ENCODE measurements around the gene RMDN3.

The RMDN3 gene

GRCh38 chr15:40747685-40748631 lies 7.1 kb downstream of the RMDN3 start:
- no peak for DNase-seq

DNA sequence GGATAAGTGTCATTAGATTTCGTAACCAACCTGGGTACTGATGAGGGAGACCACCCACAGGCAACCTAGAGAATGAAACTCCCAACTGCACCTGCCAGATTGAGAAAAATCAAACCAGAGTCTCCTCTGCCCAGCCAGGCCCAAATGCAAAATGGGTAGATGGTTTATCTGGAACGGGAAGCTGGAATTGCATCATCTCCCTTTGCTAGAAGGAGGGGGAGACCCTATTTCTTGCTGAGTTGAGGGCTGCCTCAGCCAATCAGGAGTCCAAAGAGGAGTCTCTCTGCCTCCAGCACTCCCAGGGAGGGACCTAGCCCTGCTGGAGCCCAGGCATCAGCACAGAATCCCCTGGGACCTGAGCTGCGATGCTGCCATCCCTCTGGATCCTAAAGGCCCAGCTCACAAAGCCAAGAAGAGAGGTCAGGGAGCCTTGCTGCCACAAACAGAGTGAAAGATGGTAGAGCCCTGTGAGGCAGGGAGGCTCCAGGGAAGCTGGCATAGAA lies 8.1 kb downstream of the RMDN3 start:
- DNase-seq = no peak

GRCh38 chr15:40744815-40745152 lies 10.3 kb downstream of the RMDN3 start:
- DNase-seq = no peak

DNA sequence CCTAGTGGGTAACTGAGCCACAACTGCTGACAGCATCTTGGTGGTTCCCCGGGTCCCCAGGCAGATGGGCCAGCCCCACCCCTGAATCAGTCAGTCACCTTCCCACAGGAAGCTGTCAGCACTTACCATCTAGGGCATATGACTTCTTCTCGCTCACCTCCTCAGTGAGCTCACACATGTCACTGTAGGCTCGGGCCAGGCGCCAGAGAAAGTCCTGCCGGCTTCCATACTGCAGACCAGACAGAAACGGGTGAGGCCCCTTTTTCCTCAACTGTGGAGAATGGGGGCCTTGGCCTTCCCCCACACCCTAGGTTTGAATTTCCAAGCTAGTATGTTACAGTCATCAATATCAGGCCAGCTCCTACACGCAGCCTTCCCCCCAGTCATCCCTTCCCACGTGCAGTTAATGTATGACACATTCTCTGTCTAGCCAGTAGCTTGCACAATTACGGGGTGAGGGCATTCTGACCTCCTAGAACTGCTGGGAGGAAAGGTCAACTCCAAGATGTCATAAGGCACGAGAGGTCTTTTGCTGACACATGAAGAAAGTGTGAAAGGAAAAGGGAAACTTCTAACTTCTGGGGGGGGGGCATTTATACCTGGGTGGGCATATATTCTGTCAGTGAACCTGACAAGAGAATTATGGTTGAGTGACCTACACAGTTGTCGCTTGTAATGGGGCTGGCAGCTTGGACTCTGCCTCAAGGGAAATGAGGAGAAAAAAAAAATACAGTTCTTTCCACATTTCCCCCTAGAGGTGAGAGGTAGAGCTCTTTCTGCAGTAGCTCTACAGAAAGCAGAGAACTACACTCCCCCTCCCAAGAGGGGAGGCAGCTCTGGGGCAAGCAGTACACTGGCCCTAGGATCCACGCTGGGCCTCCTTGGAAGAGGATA lies 10.9 kb downstream of the RMDN3 start:
- no peak for DNase-seq

DNA sequence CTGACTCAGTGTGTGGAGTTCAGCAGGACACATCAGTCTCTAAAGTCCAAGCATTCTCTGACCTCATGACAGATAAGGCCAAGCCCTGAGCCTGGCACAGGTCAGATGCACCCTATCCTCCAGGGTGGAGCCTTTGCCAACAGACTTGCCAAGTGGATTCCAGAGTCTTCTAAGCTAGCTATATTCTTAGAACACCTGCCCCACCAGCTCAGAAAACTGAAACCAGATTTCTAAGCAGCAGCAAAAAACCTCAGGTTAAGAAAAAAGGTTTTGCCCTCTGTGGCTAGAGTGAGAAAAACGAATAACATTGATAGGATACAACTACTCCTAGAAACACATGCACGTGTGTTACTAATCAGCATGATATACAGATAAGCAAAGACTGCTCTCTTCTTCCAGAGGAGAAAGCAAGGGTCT lies 11.6 kb downstream of the RMDN3 start:
- no peak for DNase-seq

GRCh38 chr15:40739854-40740253 lies 15.2 kb downstream of the RMDN3 start:
- DNase-seq = no peak

- no peak for DNase-seq
Measured at GRCh38 chr15:40739047-40739446, 16.0 kb downstream of the RMDN3 start.

- DNase-seq = no peak
Measured at GRCh38 chr15:40737048-40737447, 18.0 kb downstream of the RMDN3 start.

DNA sequence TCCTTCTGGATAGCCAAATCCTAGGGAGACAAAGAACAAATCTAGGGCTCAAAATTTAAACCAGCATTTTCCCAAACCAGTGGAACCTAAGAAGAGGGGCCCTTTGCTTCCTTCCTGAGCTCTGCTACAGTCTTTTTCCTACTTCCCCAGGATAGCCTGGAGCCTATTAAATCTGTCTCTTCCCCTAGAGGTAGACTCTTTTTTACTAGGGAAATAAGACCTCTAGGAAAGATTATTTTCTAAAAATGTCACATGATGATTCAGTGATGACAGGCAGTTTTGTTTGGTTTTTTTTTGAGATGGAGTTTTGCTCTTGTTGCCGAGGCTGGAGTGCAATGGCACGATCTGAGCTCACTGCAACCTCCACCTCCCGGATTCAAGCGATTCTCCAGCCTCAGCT lies 18.5 kb downstream of the RMDN3 start:
- DNase-seq = no peak

GRCh38 chr15:40731034-40731433 lies 24.0 kb downstream of the RMDN3 start:
- no peak for DNase-seq

- DNase-seq = no peak
Measured at GRCh38 chr15:40723919-40724318, 31.1 kb downstream of the RMDN3 start.

GRCh38 chr15:40722934-40723333 lies 32.1 kb downstream of the RMDN3 start:
- no peak for DNase-seq

DNA sequence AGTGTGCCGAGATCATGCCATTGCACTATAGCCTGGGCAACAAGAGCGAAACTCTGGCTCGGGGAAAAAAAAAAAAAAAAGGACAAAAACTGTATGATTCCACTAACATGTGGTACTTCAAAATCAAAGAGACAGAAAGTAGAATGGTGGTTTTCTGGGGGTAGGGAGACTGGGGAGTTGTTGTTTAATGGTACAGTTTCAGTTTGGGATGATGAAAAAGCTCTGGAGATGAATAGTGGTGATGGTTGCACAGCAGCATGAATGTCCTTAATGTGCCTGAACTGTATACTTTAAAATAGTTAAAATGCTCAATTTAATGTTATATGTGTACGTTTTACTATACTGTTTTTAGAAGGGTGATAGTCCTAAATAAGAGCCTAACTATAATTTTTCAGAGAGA lies 32.7 kb downstream of the RMDN3 start:
- DNase-seq = no peak

DNA sequence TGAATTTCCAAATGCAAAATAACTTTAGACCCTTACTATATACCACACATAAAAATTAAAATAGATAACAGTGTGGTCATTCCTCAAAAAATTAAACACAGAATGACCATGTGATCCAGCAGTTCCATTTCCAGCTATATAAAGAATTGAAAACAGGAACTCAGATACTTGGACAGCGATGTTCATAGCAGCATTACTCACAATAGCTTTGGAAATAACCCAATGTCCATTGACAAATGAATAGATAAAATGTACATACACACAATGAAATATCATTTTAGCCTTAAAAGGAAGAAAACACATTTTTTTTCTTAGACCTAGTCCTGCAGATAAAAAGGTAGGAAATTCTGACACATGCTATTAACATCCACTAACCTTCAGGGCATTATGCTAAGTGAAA lies 33.4 kb downstream of the RMDN3 start:
- DNase-seq = no peak

GRCh38 chr15:40716165-40716564 lies 38.9 kb downstream of the RMDN3 start:
- DNase-seq = no peak

DNA sequence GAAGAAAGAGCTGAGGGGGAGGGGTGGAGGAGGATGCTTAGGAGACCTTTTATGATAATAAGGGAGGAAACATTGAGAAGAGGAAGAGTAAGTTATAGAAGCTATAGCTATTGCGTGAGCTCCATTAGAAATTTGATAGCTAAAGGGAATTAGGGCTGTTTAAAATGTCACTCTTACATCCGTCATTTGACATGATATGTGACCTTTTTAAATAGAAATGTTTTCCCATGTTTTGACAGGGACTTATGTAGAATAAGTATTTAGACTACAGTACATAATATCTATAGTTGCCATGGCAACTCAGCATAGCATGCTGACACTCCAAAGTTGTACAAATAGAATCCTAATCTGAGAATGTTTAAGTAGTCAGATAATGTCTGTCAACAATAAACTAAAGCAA lies 40.9 kb downstream of the RMDN3 start:
- DNase-seq = no peak

DNA sequence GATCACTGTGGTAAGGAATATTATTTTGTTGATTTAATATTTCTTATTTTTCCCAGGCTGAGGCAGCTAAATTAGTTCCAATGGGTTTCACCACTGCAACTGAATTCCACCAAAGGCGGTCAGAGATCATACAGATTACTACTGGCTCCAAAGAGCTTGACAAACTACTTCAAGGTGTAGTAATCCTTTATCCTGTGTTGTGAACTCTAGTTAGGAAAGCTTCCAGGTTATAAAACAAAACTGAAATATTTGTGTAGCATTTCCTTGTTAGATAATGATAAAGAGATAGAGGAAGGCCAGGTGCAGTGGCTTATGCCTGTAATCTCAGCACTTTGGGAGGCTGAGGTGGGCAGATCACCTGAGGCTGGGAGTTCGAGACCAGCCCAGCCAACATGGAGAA lies 48.9 kb downstream of the RMDN3 start:
- no peak for DNase-seq

DNA sequence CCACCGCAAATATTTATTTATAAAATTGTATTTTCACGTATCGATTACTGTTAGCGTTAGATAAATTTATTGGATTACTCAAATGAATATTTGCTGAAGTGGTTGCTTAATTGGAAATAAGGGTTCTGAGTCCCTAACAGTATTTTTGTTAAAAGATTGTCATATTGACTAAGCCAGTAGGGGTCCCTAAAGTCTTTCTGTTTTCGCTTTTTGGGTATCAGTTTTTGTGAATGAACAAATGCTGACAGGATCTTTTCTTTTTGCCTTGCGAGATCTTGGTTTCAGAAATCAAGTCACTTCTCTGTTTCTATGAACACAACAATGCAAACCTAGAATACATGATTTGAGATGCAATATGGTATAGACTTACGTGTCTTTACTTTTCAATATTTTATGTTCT lies 53.0 kb downstream of the RMDN3 start:
- no peak for DNase-seq

DNA sequence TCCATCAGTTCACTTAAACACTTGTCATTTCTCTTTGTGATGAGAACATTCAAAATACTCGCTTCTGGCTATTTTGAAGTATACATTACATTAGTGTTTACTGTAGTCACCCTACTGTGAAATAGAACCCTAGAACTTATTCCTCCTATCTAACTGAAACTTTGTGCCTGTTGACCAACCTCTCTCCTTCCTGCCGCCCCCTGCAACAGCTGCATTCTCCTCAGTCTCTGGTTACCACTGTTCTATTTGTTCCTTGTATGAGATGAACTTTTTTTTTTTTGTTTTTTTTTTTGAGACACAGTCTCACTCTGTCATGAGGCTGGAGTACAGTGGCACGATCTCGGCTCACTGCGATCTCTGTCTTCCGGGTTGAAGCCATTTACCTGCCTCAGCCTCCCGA lies 57.1 kb downstream of the RMDN3 start:
- DNase-seq = no peak

- no peak for DNase-seq
Measured at GRCh38 chr15:40696228-40696627, 58.8 kb downstream of the RMDN3 start.

GRCh38 chr15:40695469-40695890 lies 59.6 kb downstream of the RMDN3 start:
- no peak for DNase-seq

DNA sequence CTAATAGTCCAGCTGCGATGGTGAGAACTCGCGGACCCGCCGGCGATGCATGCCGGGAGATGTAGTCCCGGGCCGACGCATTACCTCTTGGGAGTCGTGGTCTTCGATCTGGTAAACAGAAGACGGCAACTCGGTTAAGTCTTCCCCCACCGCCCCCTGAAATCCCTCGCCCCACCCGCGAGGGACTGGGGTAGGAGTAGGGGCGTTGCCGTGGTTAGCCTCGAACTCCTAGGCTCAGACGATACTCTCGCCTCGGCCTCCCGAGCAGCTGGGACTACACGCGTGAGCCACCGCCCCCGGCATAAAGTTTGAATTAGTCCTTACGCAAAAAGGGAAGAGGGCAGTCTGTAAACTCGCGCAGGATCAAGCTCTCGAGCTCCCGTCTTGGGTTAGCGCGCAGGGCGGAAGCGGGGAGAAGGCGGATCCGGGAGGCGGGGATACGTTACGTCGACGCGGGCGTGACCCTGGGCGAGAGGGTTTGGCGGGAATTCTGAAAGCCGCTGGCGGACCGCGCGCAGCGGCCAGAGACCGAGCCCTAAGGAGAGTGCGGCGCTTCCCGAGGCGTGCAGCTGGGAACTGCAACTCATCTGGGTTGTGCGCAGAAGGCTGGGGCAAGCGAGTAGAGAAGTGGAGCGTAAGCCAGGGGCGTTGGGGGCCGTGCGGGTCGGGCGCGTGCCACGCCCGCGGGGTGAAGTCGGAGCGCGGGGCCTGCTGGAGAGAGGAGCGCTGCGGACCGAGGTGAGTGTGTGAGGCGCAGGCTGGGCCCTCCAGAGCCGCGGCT lies 60.2 kb downstream of the RMDN3 start, which contains the start of gene RAD51:
Gene RAD51 (plus strand): TSS at position 487 of the 781 bp plus-strand sequence. CDS start 3,585 bp downstream, outside the sequence.
- DNase-seq = peak; percentile 45
